Measurements from ENCODE around the gene LRRC10. TPM values are rescaled to one million over a fixed set of nuclear protein-coding genes. Genes with fewer than 3 reads are reported as not detected.

Gene LRRC10
- total RNA-seq, 2 donors from 2014 or later = not detected

DNA sequence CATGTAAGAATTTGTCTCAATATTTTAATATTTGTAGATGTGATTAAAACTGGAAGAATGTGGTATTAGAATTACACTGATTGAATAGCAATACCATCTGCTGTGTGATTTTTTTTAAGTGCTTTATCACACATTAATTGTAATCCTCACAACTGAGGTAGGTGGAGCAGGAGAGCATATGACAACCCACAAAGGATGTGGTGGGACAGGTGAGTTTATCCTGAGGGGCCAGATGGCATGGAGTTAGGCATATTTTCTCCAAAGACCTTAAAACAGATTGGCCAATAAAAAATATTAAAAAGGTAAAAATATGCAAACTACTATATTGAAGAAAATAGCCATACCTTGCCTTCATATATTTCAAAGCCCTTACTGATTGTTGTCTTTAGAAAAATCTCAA, 7.8 kb downstream of the LRRC10 start:
- no peak for DNase-seq
- Histone ChIP-seq H3K9ac (ENCODE audit: extremely low read depth, low read length, poor library complexity, severe bottlenecking) (no peak overlapping the region), H3K4me1 (ENCODE audit: control insufficient read depth, insufficient read depth, low read length) (no peaks in the 10 kb centered on the region), H3K27me3 (ENCODE audit: control insufficient read depth, insufficient read depth, low read length, poor library complexity, severe bottlenecking) (no peaks in the 10 kb centered on the region), H3K9me3 (ENCODE audit: control insufficient read depth, low read length) (peaks cover 5% of the 10 kb centered on the region), H3K36me3 (ENCODE audit: control insufficient read depth, insufficient read depth, low read length) (peaks cover 56% of the 10 kb centered on the region), H3K27ac (ENCODE audit: low read depth, low read length) (no peak overlapping the region), H3K4me3 (ENCODE audit: low read length) (no peak overlapping the region)
- H3K4me1 Mint-ChIP-seq = no peaks in the 10 kb centered on the region
- peaks cover 4% of the 10 kb centered on the region for H3K9me3 Mint-ChIP-seq
- no peaks in the 10 kb centered on the region for H3K27me3 Mint-ChIP-seq (ENCODE audit: insufficient read depth)
- TF ChIP-seq, protein P1, sequence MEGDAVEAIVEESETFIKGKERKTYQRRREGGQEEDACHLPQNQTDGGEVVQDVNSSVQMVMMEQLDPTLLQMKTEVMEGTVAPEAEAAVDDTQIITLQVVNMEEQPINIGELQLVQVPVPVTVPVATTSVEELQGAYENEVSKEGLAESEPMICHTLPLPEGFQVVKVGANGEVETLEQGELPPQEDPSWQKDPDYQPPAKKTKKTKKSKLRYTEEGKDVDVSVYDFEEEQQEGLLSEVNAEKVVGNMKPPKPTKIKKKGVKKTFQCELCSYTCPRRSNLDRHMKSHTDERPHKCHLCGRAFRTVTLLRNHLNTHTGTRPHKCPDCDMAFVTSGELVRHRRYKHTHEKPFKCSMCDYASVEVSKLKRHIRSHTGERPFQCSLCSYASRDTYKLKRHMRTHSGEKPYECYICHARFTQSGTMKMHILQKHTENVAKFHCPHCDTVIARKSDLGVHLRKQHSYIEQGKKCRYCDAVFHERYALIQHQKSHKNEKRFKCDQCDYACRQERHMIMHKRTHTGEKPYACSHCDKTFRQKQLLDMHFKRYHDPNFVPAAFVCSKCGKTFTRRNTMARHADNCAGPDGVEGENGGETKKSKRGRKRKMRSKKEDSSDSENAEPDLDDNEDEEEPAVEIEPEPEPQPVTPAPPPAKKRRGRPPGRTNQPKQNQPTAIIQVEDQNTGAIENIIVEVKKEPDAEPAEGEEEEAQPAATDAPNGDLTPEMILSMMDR (conservative IDR thresholded peaks at IDR 0.05) = peak; percentile 46
- H3K4me3 Mint-ChIP-seq = no peak overlapping the region
- peaks cover 49% of the 10 kb centered on the region for H3K36me3 Mint-ChIP-seq (ENCODE audit: low read depth)
- H3K27ac Mint-ChIP-seq = no peak overlapping the region

DNA sequence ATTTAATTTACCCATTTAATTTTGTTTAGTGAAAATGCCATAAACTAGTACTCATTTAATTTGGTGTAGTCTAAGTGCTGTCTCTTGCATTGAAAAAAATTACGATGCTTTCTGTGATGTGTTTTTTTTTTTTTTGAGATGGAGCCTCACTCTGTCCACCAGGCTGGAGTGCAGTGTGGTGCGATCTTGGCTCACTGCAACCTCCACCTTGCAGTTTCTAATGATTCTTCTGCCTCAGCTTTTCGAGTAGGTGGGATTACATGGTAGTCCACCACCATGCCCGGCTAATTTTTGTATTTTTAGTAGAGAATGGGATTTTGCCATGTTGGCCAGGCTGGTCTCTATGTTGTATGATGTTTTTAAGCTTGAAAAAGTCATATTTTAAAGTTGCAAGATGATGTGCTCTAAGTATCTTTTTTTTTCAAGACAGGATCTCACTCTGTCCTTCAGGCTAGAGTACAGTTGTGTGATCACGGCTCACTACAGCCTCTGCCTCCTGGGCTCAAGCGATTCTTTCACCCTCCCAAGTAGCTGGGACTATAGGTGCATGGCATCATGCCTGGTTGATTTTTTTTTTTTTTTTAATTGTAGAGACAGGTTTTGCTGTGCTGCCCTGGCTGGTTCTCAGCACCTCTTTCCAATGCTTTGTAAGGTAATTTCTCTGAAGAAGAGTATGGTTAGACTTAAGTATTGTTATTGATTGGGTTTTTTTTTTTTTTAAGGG, 8.6 kb downstream of the LRRC10 start:
- H3K9me3 Mint-ChIP-seq = peaks cover 4% of the 10 kb centered on the region
- no peak overlapping the region for H3K4me3 ChIP-seq (ENCODE audit: low read length)
- no peak overlapping the region for H3K27ac Mint-ChIP-seq
- TF ChIP-seq, protein P1 (conservative IDR thresholded peaks at IDR 0.05) = no peak
- H3K9ac ChIP-seq (ENCODE audit: extremely low read depth, low read length, poor library complexity, severe bottlenecking) = no peak overlapping the region
- H3K4me1 ChIP-seq (ENCODE audit: control insufficient read depth, insufficient read depth, low read length) = no peaks in the 10 kb centered on the region
- peaks cover 64% of the 10 kb centered on the region for H3K36me3 ChIP-seq (ENCODE audit: control insufficient read depth, insufficient read depth, low read length)
- no peak overlapping the region for H3K4me3 Mint-ChIP-seq
- H3K4me1 Mint-ChIP-seq = no peaks in the 10 kb centered on the region
- DNase-seq = no peak
- no peaks in the 10 kb centered on the region for H3K27me3 Mint-ChIP-seq (ENCODE audit: insufficient read depth)
- H3K36me3 Mint-ChIP-seq (ENCODE audit: low read depth) = peaks cover 56% of the 10 kb centered on the region
- 93 to 95% methylated on average over 2 to 6 of the region's 6 CpGs for WGBS, 2 experiments (ENCODE audit: insufficient coverage in 1 of 2, insufficient read length in 1 of 2)
- no peak overlapping the region for H3K27ac ChIP-seq (ENCODE audit: low read depth, low read length)
- peaks cover 5% of the 10 kb centered on the region for H3K9me3 ChIP-seq (ENCODE audit: control insufficient read depth, low read length)
- no peaks in the 10 kb centered on the region for H3K27me3 ChIP-seq (ENCODE audit: control insufficient read depth, insufficient read depth, low read length, poor library complexity, severe bottlenecking)

DNA sequence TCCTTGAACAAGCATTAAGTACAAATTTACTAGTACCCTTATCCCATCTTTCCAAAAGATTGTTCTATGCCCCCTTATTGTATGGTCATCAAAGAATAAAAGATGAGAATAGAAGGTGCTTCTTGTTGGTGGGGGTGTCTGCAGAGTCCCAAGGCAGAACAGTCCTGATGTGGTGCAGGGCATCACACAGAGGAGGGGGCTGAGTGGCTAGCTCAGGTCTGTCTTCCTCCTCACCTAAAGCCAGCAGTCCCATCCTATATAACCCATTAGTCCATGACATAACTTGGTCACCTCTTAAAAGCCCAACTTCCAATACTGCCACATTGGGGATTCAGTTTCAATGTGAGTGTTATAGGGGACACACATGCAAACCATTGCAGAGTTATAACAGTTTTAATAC, 9.9 kb downstream of the LRRC10 start:
- Histone ChIP-seq H3K27me3 (ENCODE audit: control insufficient read depth, insufficient read depth, low read length, poor library complexity, severe bottlenecking) (no peaks in the 10 kb centered on the region), H3K9me3 (ENCODE audit: control insufficient read depth, low read length) (peaks cover 5% of the 10 kb centered on the region), H3K4me3 (ENCODE audit: low read length) (no peak overlapping the region), H3K36me3 (ENCODE audit: control insufficient read depth, insufficient read depth, low read length) (peaks cover 77% of the 10 kb centered on the region), H3K27ac (ENCODE audit: low read depth, low read length) (no peak overlapping the region), H3K9ac (ENCODE audit: extremely low read depth, low read length, poor library complexity, severe bottlenecking) (no peak overlapping the region), H3K4me1 (ENCODE audit: control insufficient read depth, insufficient read depth, low read length) (no peaks in the 10 kb centered on the region)
- Mint-ChIP-seq H3K4me3 (no peak overlapping the region), H3K4me1 (no peaks in the 10 kb centered on the region), H3K27me3 (ENCODE audit: insufficient read depth) (no peaks in the 10 kb centered on the region), H3K27ac (no peak overlapping the region), H3K9me3 (peaks cover 4% of the 10 kb centered on the region), H3K36me3 (ENCODE audit: low read depth) (peaks cover 68% of the 10 kb centered on the region)
- TF ChIP-seq, protein P1 (conservative IDR thresholded peaks at IDR 0.05) = no peak
- DNase-seq = no peak

All from endodermal cell (in vitro differentiated cells).